Measurements from ENCODE around the gene PKNOX2. TPM values are rescaled to one million over a fixed set of nuclear protein-coding genes. Genes with fewer than 3 reads are reported as not detected.

PKNOX2 gene
- polyA plus RNA-seq, 1 experiment, result 0.02 TPM

DNA sequence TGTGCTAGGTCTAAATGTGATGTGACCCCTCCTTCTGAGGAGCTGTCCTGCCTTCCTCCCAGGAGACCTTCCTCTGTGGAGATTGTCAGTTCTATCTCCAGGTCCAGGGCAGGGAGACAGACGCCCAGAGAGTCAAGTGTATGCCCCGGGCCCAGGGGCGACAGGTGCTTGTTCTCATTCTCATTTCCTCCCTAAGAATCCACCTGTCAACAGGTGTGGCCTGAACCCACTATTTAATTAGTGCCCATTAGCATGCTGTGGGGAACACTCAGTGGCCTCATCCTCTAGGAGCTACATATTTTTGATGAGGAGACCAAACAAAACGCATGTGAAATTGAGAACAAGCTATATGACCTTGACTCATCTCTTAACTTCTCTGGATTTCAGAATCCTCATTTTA lies 9.5 kb downstream of the PKNOX2 start:
- CTCF ChIA-PET, result interaction anchor here (1.1 to 1.5 kb wide), 5 partner anchors 9 to 255 kb away, joined by 3 to 5 read pairs (median 4); partner anchors contain the start of gene PKNOX2
- no peak for DNase-seq (ENCODE audit: low read depth)
- Histone ChIP-seq H3K4me3 (ENCODE audit: low read depth, low read length) (no peak overlapping the region), H3K27me3 (ENCODE audit: control insufficient read depth, insufficient read depth, low read length) (peaks cover 41% of the 10 kb centered on the region), H3K36me3 (ENCODE audit: control insufficient read depth, insufficient read depth, low read length) (no peaks in the 10 kb centered on the region)
- TF ChIP-seq, protein P1, sequence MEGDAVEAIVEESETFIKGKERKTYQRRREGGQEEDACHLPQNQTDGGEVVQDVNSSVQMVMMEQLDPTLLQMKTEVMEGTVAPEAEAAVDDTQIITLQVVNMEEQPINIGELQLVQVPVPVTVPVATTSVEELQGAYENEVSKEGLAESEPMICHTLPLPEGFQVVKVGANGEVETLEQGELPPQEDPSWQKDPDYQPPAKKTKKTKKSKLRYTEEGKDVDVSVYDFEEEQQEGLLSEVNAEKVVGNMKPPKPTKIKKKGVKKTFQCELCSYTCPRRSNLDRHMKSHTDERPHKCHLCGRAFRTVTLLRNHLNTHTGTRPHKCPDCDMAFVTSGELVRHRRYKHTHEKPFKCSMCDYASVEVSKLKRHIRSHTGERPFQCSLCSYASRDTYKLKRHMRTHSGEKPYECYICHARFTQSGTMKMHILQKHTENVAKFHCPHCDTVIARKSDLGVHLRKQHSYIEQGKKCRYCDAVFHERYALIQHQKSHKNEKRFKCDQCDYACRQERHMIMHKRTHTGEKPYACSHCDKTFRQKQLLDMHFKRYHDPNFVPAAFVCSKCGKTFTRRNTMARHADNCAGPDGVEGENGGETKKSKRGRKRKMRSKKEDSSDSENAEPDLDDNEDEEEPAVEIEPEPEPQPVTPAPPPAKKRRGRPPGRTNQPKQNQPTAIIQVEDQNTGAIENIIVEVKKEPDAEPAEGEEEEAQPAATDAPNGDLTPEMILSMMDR (IDR thresholded peaks at IDR 0.05; ENCODE audit: insufficient read depth, low read depth, low read length), result no peak
- POLR2A ChIA-PET, result no interaction called here

GRCh38 chr11:125174686-125175085 lies 10.1 kb downstream of the PKNOX2 start:
- H3K27me3 ChIP-seq (ENCODE audit: control insufficient read depth, insufficient read depth, low read length), result peaks cover 36% of the 10 kb centered on the region

GRCh38 chr11:125175166-125175565 lies 10.6 kb downstream of the PKNOX2 start:
- H3K36me3 ChIP-seq (ENCODE audit: control insufficient read depth, insufficient read depth, low read length), result no peaks in the 10 kb centered on the region
- no peak overlapping the region for H3K4me3 ChIP-seq (ENCODE audit: low read depth, low read length)
- no peak for DNase-seq (ENCODE audit: low read depth)
- POLR2A ChIA-PET, result no interaction called here
- peaks cover 31% of the 10 kb centered on the region for H3K27me3 ChIP-seq (ENCODE audit: control insufficient read depth, insufficient read depth, low read length)
- CTCF ChIA-PET, result interaction anchor here (0.9 to 1.5 kb wide), 5 partner anchors 8 to 254 kb away, joined by 3 to 4 read pairs (median 3); partner anchors contain the start of gene PKNOX2
- TF ChIP-seq, protein P1 (IDR thresholded peaks at IDR 0.05; ENCODE audit: insufficient read depth, low read depth, low read length), result no peak

More at GRCh38 chr11:125174686-125175085, 10.1 kb downstream of the PKNOX2 start:
- TF ChIP-seq, protein P1 (IDR thresholded peaks at IDR 0.05; ENCODE audit: insufficient read depth, low read depth, low read length), result no peak
- DNase-seq (ENCODE audit: low read depth), result no peak
- ChIA-PET POLR2A (no interaction called here), CTCF (interaction anchor here (0.9 to 1.5 kb wide), 5 partner anchors 8 to 254 kb away, joined by 3 to 4 read pairs (median 3); partner anchors contain the start of gene PKNOX2)
- Histone ChIP-seq H3K36me3 (ENCODE audit: control insufficient read depth, insufficient read depth, low read length) (no peaks in the 10 kb centered on the region), H3K4me3 (ENCODE audit: low read depth, low read length) (no peak overlapping the region)

GRCh38 chr11:125175896-125176575 lies 11.5 kb downstream of the PKNOX2 start:
- CTCF ChIA-PET, result interaction anchor here (1.4 kb wide), 1 partner anchor 34 kb away, joined by 4 read pairs; no protein-coding TSS in a partner anchor
- DNase-seq (ENCODE audit: low read depth), result no peak
- POLR2A ChIA-PET, result no interaction called here
- no peaks in the 10 kb centered on the region for H3K36me3 ChIP-seq (ENCODE audit: control insufficient read depth, insufficient read depth, low read length)
- TF ChIP-seq, protein P1 (IDR thresholded peaks at IDR 0.05; ENCODE audit: insufficient read depth, low read depth, low read length), result no peak
- peaks cover 25% of the 10 kb centered on the region for H3K27me3 ChIP-seq (ENCODE audit: control insufficient read depth, insufficient read depth, low read length)
- H3K4me3 ChIP-seq (ENCODE audit: low read depth, low read length), result no peak overlapping the region

- POLR2A ChIA-PET, result no interaction called here
- TF ChIP-seq, protein P1 (IDR thresholded peaks at IDR 0.05; ENCODE audit: insufficient read depth, low read depth, low read length), result no peak
Measured at GRCh38 chr11:125176866-125177265, 12.3 kb downstream of the PKNOX2 start.

More at GRCh38 chr11:125176866-125177265, 12.3 kb downstream of the PKNOX2 start:
- Histone ChIP-seq H3K4me3 (ENCODE audit: low read depth, low read length) (no peak overlapping the region), H3K27me3 (ENCODE audit: control insufficient read depth, insufficient read depth, low read length) (peaks cover 25% of the 10 kb centered on the region), H3K36me3 (ENCODE audit: control insufficient read depth, insufficient read depth, low read length) (no peaks in the 10 kb centered on the region)
- no peak for DNase-seq (ENCODE audit: low read depth)
- CTCF ChIA-PET, result interaction anchor here (1.4 kb wide), 1 partner anchor 35 kb away, joined by 4 read pairs; no protein-coding TSS in a partner anchor

Measured in BJ (cell line).